ENCODE results near the gene LCMT1. TPM values are rescaled to one million over a fixed set of nuclear protein-coding genes. Genes with fewer than 3 reads are reported as not detected.
"Not testable (repeated sequence)": the region's sequence is repeated elsewhere in the genome, so short reads cannot be mapped to it uniquely, and the experiment has no call there.

LCMT1 gene
- total RNA-seq, 1 experiment from 2014 or later: 36.3 TPM

DNA sequence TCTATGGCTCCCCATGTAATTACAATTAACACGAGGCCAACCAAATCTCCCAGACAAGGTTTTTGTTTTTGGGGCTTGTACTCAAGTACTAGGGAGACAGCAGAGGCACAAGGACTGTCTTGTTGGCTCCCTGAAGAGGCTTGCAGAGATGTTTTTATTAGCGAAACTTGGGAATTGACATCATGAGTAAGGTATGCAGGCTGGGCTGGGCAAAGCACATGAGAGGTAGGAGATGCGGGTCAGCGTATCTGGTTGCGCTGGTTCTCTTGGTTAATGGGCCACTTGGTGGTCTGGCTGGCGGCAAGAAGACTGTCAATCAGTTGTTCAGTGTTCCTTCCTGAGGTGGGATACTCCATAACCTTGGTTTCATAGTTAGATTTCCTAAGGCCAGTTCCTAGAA lies 28.9 kb downstream of the LCMT1 start:
- H3K9me3 ChIP-seq (replicated peaks): no peaks in the 10 kb centered on the region
- no peak for DNase-seq (ENCODE audit: low read depth in 1 of 2, low spot score in 2 of 2)
- H3K4me1 ChIP-seq (replicated peaks): peaks cover 6% of the 10 kb centered on the region
- no peaks in the 10 kb centered on the region for H3K27me3 ChIP-seq (replicated peaks)
- H3K36me3 ChIP-seq: peaks cover 58% of the 10 kb centered on the region
- H3K27ac ChIP-seq: no peak overlapping the region
- no peak overlapping the region for H3K4me3 ChIP-seq

GRCh38 chr16:25141648-25142047 lies 30.1 kb downstream of the LCMT1 start:
- H3K4me1 ChIP-seq (replicated peaks): peaks cover 6% of the 10 kb centered on the region
- no peaks in the 10 kb centered on the region for H3K9me3 ChIP-seq (replicated peaks)
- H3K27me3 ChIP-seq (replicated peaks): no peaks in the 10 kb centered on the region
- DNase-seq (ENCODE audit: low read depth in 1 of 2, low spot score in 2 of 2): no peak
- no peak overlapping the region for H3K27ac ChIP-seq
- peaks cover 67% of the 10 kb centered on the region for H3K36me3 ChIP-seq
- no peak overlapping the region for H3K4me3 ChIP-seq

GRCh38 chr16:25143928-25144327 lies 32.4 kb downstream of the LCMT1 start:
- Histone ChIP-seq H3K4me3 (no peak overlapping the region), H3K36me3 (peaks cover 60% of the 10 kb centered on the region), H3K27ac (no peak overlapping the region), H3K4me1 (replicated peaks) (peaks cover 18% of the 10 kb centered on the region), H3K9me3 (replicated peaks) (no peaks in the 10 kb centered on the region), H3K27me3 (replicated peaks) (no peaks in the 10 kb centered on the region)
- DNase-seq (ENCODE audit: low read depth in 1 of 2, low spot score in 2 of 2): no peak

- Histone ChIP-seq H3K27me3 (replicated peaks) (no peaks in the 10 kb centered on the region), H3K9me3 (replicated peaks) (no peaks in the 10 kb centered on the region), H3K4me3 (peak overlapping the region; percentile 31), H3K27ac (peak overlapping the region; percentile 63), H3K4me1 (replicated peaks) (peaks cover 41% of the 10 kb centered on the region), H3K36me3 (peaks cover 28% of the 10 kb centered on the region)
- DNase-seq (ENCODE audit: low read depth in 1 of 2, low spot score in 2 of 2): peak; percentile 65 to 80
Measured at GRCh38 chr16:25148568-25149215, 37.1 kb downstream of the LCMT1 start.

DNA sequence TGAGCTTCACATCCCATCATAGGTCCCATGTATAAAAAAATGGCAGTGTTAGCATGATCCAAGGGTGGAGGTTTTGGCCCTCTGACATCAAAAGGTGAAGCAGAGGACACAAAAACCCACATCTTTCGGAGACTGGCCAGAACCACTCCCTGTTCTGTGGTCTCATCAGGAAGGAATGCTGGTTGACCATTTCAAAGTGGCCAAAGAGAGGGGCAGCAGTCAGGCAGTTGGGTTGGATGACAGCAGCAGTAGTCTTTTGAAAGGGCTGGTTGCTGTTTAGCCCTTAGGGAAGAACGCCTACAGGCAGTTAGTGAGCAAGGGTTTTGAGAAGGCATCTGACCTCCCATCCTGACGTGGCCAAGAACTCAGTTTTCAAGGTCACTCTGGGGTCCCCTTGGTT lies 40.5 kb downstream of the LCMT1 start:
- Histone ChIP-seq H3K4me1 (replicated peaks) (peaks cover 47% of the 10 kb centered on the region), H3K9me3 (replicated peaks) (no peaks in the 10 kb centered on the region), H3K36me3 (peaks cover 16% of the 10 kb centered on the region; the same call in 1 of the 2 replicates), H3K27me3 (replicated peaks) (no peaks in the 10 kb centered on the region), H3K4me3 (no peak overlapping the region), H3K27ac (peak overlapping the region; percentile 70)
- peak; percentile 82 to 91 for DNase-seq (ENCODE audit: low read depth in 1 of 2, low spot score in 2 of 2)

- Histone ChIP-seq H3K27me3 (replicated peaks) (no peaks in the 10 kb centered on the region), H3K4me1 (replicated peaks) (peaks cover 26% of the 10 kb centered on the region), H3K27ac (no peak overlapping the region), H3K36me3 (peaks cover 27% of the 10 kb centered on the region), H3K4me3 (no peak overlapping the region), H3K9me3 (replicated peaks) (no peaks in the 10 kb centered on the region)
- no peak for DNase-seq (ENCODE audit: low read depth in 1 of 2, low spot score in 2 of 2)
Measured at GRCh38 chr16:25155553-25156460, 44.3 kb downstream of the LCMT1 start.

GRCh38 chr16:25157271-25157875 lies 45.8 kb downstream of the LCMT1 start:
- peaks cover 28% of the 10 kb centered on the region for H3K36me3 ChIP-seq
- H3K4me3 ChIP-seq: no peak overlapping the region
- no peaks in the 10 kb centered on the region for H3K9me3 ChIP-seq (replicated peaks)
- no peak overlapping the region for H3K27ac ChIP-seq
- peaks cover 11% of the 10 kb centered on the region for H3K4me1 ChIP-seq (replicated peaks)
- no peaks in the 10 kb centered on the region for H3K27me3 ChIP-seq (replicated peaks)
- DNase-seq (ENCODE audit: low read depth in 1 of 2, low spot score in 2 of 2): no peak

DNA sequence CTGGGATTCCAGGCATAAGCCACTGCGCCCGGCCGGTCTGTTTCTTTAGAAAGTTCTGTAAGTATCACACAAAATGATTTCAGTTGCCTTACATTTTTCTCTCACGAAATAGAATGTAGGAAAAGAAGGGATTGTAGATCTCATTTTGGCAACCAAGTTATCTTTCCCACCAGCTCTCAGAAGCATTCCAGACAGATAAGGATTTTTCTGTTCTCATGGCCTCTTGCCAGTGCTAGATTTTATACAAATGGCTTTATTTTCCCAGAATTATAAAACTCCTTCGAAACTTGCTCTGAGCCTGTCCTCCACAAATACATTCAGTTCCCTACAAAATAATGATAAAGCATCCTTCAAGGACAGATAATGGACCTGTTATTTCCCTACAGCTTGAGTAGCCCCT lies 46.9 kb downstream of the LCMT1 start:
- no peak for DNase-seq (ENCODE audit: low read depth in 1 of 2, low spot score in 2 of 2)
- Histone ChIP-seq H3K4me3 (no peak overlapping the region), H3K27me3 (replicated peaks) (no peaks in the 10 kb centered on the region), H3K27ac (no peak overlapping the region), H3K4me1 (replicated peaks) (peaks cover 6% of the 10 kb centered on the region), H3K9me3 (replicated peaks) (no peaks in the 10 kb centered on the region), H3K36me3 (peaks cover 21% of the 10 kb centered on the region)

- H3K27me3 ChIP-seq (replicated peaks): no peaks in the 10 kb centered on the region
- H3K36me3 ChIP-seq: peaks cover 26% of the 10 kb centered on the region
- DNase-seq (ENCODE audit: low read depth in 1 of 2, low spot score in 2 of 2): no peak
- H3K4me1 ChIP-seq (replicated peaks): no peaks in the 10 kb centered on the region
- no peak overlapping the region for H3K27ac ChIP-seq
- no peak overlapping the region for H3K4me3 ChIP-seq
- H3K9me3 ChIP-seq (replicated peaks): no peaks in the 10 kb centered on the region
Measured at GRCh38 chr16:25161753-25162367, 50.3 kb downstream of the LCMT1 start.

GRCh38 chr16:25163683-25164082 lies 52.1 kb downstream of the LCMT1 start:
- Histone ChIP-seq H3K36me3 (peaks cover 22% of the 10 kb centered on the region), H3K27ac (no peak overlapping the region), H3K4me1 (replicated peaks) (no peaks in the 10 kb centered on the region), H3K27me3 (replicated peaks) (no peaks in the 10 kb centered on the region), H3K9me3 (replicated peaks) (no peaks in the 10 kb centered on the region), H3K4me3 (no peak overlapping the region)
- no peak for DNase-seq (ENCODE audit: low read depth in 1 of 2, low spot score in 2 of 2)

DNA sequence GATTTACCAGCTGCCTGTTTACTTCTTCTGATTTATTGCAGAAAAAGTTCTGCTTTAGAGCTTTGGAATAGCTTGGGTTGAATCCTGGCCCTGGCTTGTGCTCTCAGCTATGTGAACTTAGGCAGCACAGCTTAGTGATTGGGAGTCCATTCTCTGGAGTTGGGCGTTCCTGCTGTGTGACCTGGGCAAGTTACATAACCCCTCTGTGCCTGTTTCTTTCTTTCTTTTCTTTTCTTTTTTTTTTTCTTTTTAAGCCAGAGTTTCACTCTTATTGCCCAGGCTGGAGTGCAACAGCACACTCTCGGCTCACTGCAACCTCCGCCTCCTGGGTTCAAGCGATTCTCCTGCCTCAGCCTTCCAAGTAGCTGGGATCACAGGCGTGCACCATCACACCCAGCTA lies 53.7 kb downstream of the LCMT1 start:
- Histone ChIP-seq H3K36me3 (peaks cover 32% of the 10 kb centered on the region), H3K4me3 (no peak overlapping the region), H3K27me3 (replicated peaks) (no peaks in the 10 kb centered on the region), H3K9me3 (replicated peaks) (no peaks in the 10 kb centered on the region), H3K27ac (no peak overlapping the region), H3K4me1 (replicated peaks) (no peaks in the 10 kb centered on the region)
- DNase-seq (ENCODE audit: low read depth in 1 of 2, low spot score in 2 of 2): no peak

DNA sequence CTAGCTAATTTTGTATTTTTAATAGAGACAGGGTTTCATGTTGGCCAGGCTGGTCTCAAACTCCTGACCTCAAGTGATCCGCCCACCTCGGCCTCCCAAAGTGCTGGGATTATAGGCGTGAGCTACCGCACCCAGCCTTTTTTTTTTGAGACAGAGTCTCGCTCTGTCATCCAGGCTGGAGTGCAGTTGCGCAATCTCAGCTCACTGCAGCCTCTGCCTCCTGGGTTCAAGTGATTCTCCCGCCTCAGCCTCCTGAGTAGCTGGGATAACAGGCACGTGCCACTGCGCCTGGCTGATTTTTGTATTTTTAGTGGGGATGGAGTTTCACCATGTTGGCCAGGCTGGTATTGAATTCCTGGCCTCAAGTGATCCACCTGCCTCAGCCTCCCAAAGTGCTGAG lies 56.4 kb downstream of the LCMT1 start:
- not testable (repeated sequence) for H3K9me3 ChIP-seq (replicated peaks); DNase-seq (ENCODE audit: low read depth in 1 of 2, low spot score in 2 of 2); H3K4me3 ChIP-seq; H3K4me1 ChIP-seq (replicated peaks); H3K27me3 ChIP-seq (replicated peaks); H3K27ac ChIP-seq
- H3K36me3 ChIP-seq: peaks cover 44% of the 10 kb centered on the region

DNA sequence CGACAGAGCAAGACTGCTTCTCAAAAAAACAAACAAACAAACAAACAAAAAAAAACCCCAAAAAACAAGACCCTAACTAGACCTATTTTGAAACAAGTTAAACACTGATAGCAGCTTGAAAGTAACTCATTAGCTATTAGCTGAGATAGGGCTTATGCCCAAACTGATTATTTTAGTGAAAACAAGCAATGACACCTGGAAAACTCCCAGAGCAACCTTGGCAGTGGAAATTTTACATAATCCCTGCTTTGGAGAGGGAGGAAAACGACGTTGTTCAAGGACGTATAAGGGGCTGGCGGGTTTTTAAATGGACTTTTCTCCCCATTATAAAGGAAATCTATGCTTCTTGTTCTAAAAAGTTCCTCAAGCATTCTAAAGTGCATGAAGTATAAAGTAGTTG lies 59.8 kb downstream of the LCMT1 start:
- Histone ChIP-seq H3K27ac (no peak overlapping the region), H3K9me3 (replicated peaks) (no peaks in the 10 kb centered on the region), H3K27me3 (replicated peaks) (no peaks in the 10 kb centered on the region), H3K4me3 (no peak overlapping the region), H3K36me3 (peaks cover 45% of the 10 kb centered on the region), H3K4me1 (replicated peaks) (no peaks in the 10 kb centered on the region)
- DNase-seq (ENCODE audit: low read depth in 1 of 2, low spot score in 2 of 2): no peak

GRCh38 chr16:25172831-25173230 lies 61.3 kb downstream of the LCMT1 start:
- Histone ChIP-seq H3K4me1 (replicated peaks) (no peaks in the 10 kb centered on the region), H3K36me3 (peaks cover 49% of the 10 kb centered on the region), H3K9me3 (replicated peaks) (no peaks in the 10 kb centered on the region), H3K27ac (no peak overlapping the region), H3K4me3 (no peak overlapping the region), H3K27me3 (replicated peaks) (no peaks in the 10 kb centered on the region)
- no peak for DNase-seq (ENCODE audit: low read depth in 1 of 2, low spot score in 2 of 2)
